ENCODE measurements around the gene VMP1.

DNA sequence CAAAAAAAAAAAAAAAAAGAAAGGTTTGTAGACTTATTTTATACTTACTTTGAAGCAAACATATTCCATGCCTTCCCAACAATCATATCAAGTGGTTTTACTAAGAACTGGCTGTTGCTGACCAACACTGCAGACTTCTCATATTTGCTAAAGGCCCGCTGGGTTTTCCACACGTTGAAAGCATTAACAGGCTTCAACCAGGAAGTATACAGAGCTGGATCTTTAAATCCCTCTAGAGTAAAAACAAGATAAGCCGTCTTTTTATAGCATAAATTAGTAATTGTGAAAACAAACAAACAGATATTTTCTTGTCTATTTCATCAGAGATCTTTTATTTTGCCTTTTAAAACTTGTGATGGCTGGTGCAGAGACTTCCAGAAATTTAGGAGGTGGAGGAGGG, 156.2 kb downstream of the VMP1 start:
- TF ChIP-seq YY1 (IDR thresholded peaks at IDR 0.05), result no peak
- TF ChIP-seq, protein P1, sequence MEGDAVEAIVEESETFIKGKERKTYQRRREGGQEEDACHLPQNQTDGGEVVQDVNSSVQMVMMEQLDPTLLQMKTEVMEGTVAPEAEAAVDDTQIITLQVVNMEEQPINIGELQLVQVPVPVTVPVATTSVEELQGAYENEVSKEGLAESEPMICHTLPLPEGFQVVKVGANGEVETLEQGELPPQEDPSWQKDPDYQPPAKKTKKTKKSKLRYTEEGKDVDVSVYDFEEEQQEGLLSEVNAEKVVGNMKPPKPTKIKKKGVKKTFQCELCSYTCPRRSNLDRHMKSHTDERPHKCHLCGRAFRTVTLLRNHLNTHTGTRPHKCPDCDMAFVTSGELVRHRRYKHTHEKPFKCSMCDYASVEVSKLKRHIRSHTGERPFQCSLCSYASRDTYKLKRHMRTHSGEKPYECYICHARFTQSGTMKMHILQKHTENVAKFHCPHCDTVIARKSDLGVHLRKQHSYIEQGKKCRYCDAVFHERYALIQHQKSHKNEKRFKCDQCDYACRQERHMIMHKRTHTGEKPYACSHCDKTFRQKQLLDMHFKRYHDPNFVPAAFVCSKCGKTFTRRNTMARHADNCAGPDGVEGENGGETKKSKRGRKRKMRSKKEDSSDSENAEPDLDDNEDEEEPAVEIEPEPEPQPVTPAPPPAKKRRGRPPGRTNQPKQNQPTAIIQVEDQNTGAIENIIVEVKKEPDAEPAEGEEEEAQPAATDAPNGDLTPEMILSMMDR (IDR thresholded peaks at IDR 0.05; ENCODE audit: low read depth, low read length, missing input control), result no peak
- TF ChIP-seq, protein P2, sequence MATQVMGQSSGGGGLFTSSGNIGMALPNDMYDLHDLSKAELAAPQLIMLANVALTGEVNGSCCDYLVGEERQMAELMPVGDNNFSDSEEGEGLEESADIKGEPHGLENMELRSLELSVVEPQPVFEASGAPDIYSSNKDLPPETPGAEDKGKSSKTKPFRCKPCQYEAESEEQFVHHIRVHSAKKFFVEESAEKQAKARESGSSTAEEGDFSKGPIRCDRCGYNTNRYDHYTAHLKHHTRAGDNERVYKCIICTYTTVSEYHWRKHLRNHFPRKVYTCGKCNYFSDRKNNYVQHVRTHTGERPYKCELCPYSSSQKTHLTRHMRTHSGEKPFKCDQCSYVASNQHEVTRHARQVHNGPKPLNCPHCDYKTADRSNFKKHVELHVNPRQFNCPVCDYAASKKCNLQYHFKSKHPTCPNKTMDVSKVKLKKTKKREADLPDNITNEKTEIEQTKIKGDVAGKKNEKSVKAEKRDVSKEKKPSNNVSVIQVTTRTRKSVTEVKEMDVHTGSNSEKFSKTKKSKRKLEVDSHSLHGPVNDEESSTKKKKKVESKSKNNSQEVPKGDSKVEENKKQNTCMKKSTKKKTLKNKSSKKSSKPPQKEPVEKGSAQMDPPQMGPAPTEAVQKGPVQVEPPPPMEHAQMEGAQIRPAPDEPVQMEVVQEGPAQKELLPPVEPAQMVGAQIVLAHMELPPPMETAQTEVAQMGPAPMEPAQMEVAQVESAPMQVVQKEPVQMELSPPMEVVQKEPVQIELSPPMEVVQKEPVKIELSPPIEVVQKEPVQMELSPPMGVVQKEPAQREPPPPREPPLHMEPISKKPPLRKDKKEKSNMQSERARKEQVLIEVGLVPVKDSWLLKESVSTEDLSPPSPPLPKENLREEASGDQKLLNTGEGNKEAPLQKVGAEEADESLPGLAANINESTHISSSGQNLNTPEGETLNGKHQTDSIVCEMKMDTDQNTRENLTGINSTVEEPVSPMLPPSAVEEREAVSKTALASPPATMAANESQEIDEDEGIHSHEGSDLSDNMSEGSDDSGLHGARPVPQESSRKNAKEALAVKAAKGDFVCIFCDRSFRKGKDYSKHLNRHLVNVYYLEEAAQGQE (IDR thresholded peaks at IDR 0.05), result no peak
- TF ChIP-seq, protein P3, sequence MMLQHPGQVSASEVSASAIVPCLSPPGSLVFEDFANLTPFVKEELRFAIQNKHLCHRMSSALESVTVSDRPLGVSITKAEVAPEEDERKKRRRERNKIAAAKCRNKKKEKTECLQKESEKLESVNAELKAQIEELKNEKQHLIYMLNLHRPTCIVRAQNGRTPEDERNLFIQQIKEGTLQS (IDR thresholded peaks at IDR 0.05), result no peak
- no peak for TF ChIP-seq JUND (IDR thresholded peaks at IDR 0.05)
- no peak for TF ChIP-seq SP1 (IDR thresholded peaks at IDR 0.05)
- TF ChIP-seq RAD21 (IDR thresholded peaks at IDR 0.05), result no peak

All from liver (tissue), 3 donors.